HG02798 (cell line): ENCODE measurements around the gene EVI5.
"Not testable (repeated sequence)": the region's sequence is repeated elsewhere in the genome, so short reads cannot be mapped to it uniquely, and the experiment has no call there.

Experiments
- ATAC-seq: cut with Tn5 transposase; IDR thresholded peaks from one replicate; pipeline ENCODE4 v1.9.1; 2021; ENCODE audit warnings: mild to moderate bottlenecking; ENCODE audit not compliant: unreplicated experiment, poor library complexity

EVI5 gene

GRCh38 chr1:92589361-92589760 is 195.5 kb downstream of the EVI5 start:
- not testable (repeated sequence) for ATAC-seq

- peak; percentile 55 for ATAC-seq
Observed at GRCh38 chr1:92587445-92587844, 197.5 kb downstream of the EVI5 start.

- no peak for ATAC-seq
Observed at GRCh38 chr1:92585831-92586230, 199.1 kb downstream of the EVI5 start.

GRCh38 chr1:92584810-92585209 is 200.1 kb downstream of the EVI5 start:
- not testable (repeated sequence) for ATAC-seq

- ATAC-seq = peak; percentile 79
Observed at GRCh38 chr1:92583821-92584760, 200.8 kb downstream of the EVI5 start.

- no peak for ATAC-seq
Observed at GRCh38 chr1:92577261-92577895, 207.5 kb downstream of the EVI5 start.

- no peak for ATAC-seq
Observed at GRCh38 chr1:92575123-92575522, 209.8 kb downstream of the EVI5 start.

GRCh38 chr1:92572520-92572919 is 212.4 kb downstream of the EVI5 start:
- no peak for ATAC-seq

- ATAC-seq = no peak
Observed at GRCh38 chr1:92571578-92571977, 213.3 kb downstream of the EVI5 start.

- ATAC-seq = no peak
Observed at GRCh38 chr1:92567211-92567868, 217.6 kb downstream of the EVI5 start.

- ATAC-seq = peak; percentile 90
Observed at GRCh38 chr1:92563457-92564216, 221.3 kb downstream of the EVI5 start.

- no peak for ATAC-seq
Observed at GRCh38 chr1:92556350-92556749, 228.6 kb downstream of the EVI5 start.

GRCh38 chr1:92554216-92554615 is 230.7 kb downstream of the EVI5 start:
- ATAC-seq = no peak

GRCh38 chr1:92551916-92552315 is 233.0 kb downstream of the EVI5 start:
- ATAC-seq = no peak

GRCh38 chr1:92544756-92545165 is 240.1 kb downstream of the EVI5 start:
- no peak for ATAC-seq

- no peak for ATAC-seq
Observed at GRCh38 chr1:92543131-92544055, 241.5 kb downstream of the EVI5 start.

- ATAC-seq = peak; percentile 75
Observed at GRCh38 chr1:92538413-92539061, 246.4 kb downstream of the EVI5 start.

- ATAC-seq = peak; percentile 80
Observed at GRCh38 chr1:92538048-92538412, 246.9 kb downstream of the EVI5 start.
